ENCODE results near the gene LRFN2.

LRFN2 gene

GRCh38 chr6:40537446-40537845 is 49.7 kb downstream of the LRFN2 start:
- no peak for DNase-seq (ENCODE audit: low read depth, low spot score)
- Histone ChIP-seq H3K27me3 (ENCODE audit: control insufficient read depth, insufficient read depth, low read length) (no peaks in the 10 kb centered on the region), H3K36me3 (ENCODE audit: control insufficient read depth, insufficient read depth, low read length) (no peaks in the 10 kb centered on the region), H3K27ac (ENCODE audit: low read length) (no peak overlapping the region), H3K4me3 (ENCODE audit: low read length) (no peak overlapping the region), H3K9me3 (ENCODE audit: control insufficient read depth, insufficient read depth, low read length) (no peaks in the 10 kb centered on the region), H3K4me1 (ENCODE audit: control insufficient read depth, insufficient read depth, low read length) (peaks cover 1% of the 10 kb centered on the region)
- WGBS (ENCODE audit: insufficient coverage, insufficient read length): no CpG with 5 or more reads among the region's 5 CpGs

GRCh38 chr6:40536442-40536841 is 50.7 kb downstream of the LRFN2 start:
- Histone ChIP-seq H3K4me1 (ENCODE audit: control insufficient read depth, insufficient read depth, low read length) (no peaks in the 10 kb centered on the region; the same call in 1 of the 2 replicates), H3K27me3 (ENCODE audit: control insufficient read depth, insufficient read depth, low read length) (no peaks in the 10 kb centered on the region), H3K27ac (ENCODE audit: low read length) (no peak overlapping the region), H3K4me3 (ENCODE audit: low read length) (no peak overlapping the region), H3K9me3 (ENCODE audit: control insufficient read depth, insufficient read depth, low read length) (no peaks in the 10 kb centered on the region), H3K36me3 (ENCODE audit: control insufficient read depth, insufficient read depth, low read length) (no peaks in the 10 kb centered on the region)
- WGBS (ENCODE audit: insufficient coverage, insufficient read length): no CpG with 5 or more reads among the region's 3 CpGs
- peak; percentile 45 for DNase-seq (ENCODE audit: low read depth, low spot score)

- H3K9me3 ChIP-seq (ENCODE audit: control insufficient read depth, insufficient read depth, low read length): no peaks in the 10 kb centered on the region
- no peak for DNase-seq (ENCODE audit: low read depth, low spot score)
- no peaks in the 10 kb centered on the region for H3K27me3 ChIP-seq (ENCODE audit: control insufficient read depth, insufficient read depth, low read length)
- no peak overlapping the region for H3K27ac ChIP-seq (ENCODE audit: low read length)
- H3K4me1 ChIP-seq (ENCODE audit: control insufficient read depth, insufficient read depth, low read length): no peaks in the 10 kb centered on the region; the same call in 1 of the 2 replicates
- no peak overlapping the region for H3K4me3 ChIP-seq (ENCODE audit: low read length)
- WGBS (ENCODE audit: insufficient coverage, insufficient read length): no CpG with 5 or more reads among the region's 7 CpGs
- H3K36me3 ChIP-seq (ENCODE audit: control insufficient read depth, insufficient read depth, low read length): no peaks in the 10 kb centered on the region
These were observed 51.3 kb downstream of the LRFN2 start for GRCh38 chr6:40535819-40536380.

- no peaks in the 10 kb centered on the region for H3K36me3 ChIP-seq (ENCODE audit: control insufficient read depth, insufficient read depth, low read length)
- H3K27ac ChIP-seq (ENCODE audit: low read length): no peak overlapping the region
- WGBS (ENCODE audit: insufficient coverage, insufficient read length): no CpG with 5 or more reads among the region's 3 CpGs
- H3K27me3 ChIP-seq (ENCODE audit: control insufficient read depth, insufficient read depth, low read length): no peaks in the 10 kb centered on the region
- no peaks in the 10 kb centered on the region for H3K9me3 ChIP-seq (ENCODE audit: control insufficient read depth, insufficient read depth, low read length)
- DNase-seq (ENCODE audit: low read depth, low spot score): no peak
- H3K4me1 ChIP-seq (ENCODE audit: control insufficient read depth, insufficient read depth, low read length): no peaks in the 10 kb centered on the region; the same call in 1 of the 2 replicates
- H3K4me3 ChIP-seq (ENCODE audit: low read length): no peak overlapping the region
These were observed 51.9 kb downstream of the LRFN2 start for GRCh38 chr6:40535110-40535818.

GRCh38 chr6:40532349-40533000 is 54.7 kb downstream of the LRFN2 start:
- H3K27me3 ChIP-seq (ENCODE audit: control insufficient read depth, insufficient read depth, low read length): no peaks in the 10 kb centered on the region
- no CpG with 5 or more reads among the region's 7 CpGs for WGBS (ENCODE audit: insufficient coverage, insufficient read length)
- no peak overlapping the region for H3K27ac ChIP-seq (ENCODE audit: low read length)
- DNase-seq (ENCODE audit: low read depth, low spot score): no peak
- H3K4me1 ChIP-seq (ENCODE audit: control insufficient read depth, insufficient read depth, low read length): no peaks in the 10 kb centered on the region
- no peak overlapping the region for H3K4me3 ChIP-seq (ENCODE audit: low read length)
- H3K9me3 ChIP-seq (ENCODE audit: control insufficient read depth, insufficient read depth, low read length): no peaks in the 10 kb centered on the region
- H3K36me3 ChIP-seq (ENCODE audit: control insufficient read depth, insufficient read depth, low read length): no peaks in the 10 kb centered on the region

GRCh38 chr6:40529919-40530318 is 57.2 kb downstream of the LRFN2 start:
- H3K4me1 ChIP-seq (ENCODE audit: control insufficient read depth, insufficient read depth, low read length): no peaks in the 10 kb centered on the region; the same call in 1 of the 2 replicates
- WGBS (ENCODE audit: insufficient coverage, insufficient read length): no CpG with 5 or more reads among the region's 5 CpGs
- no peak overlapping the region for H3K27ac ChIP-seq (ENCODE audit: low read length)
- no peaks in the 10 kb centered on the region for H3K27me3 ChIP-seq (ENCODE audit: control insufficient read depth, insufficient read depth, low read length)
- DNase-seq (ENCODE audit: low read depth, low spot score): no peak
- H3K36me3 ChIP-seq (ENCODE audit: control insufficient read depth, insufficient read depth, low read length): no peaks in the 10 kb centered on the region
- no peaks in the 10 kb centered on the region for H3K9me3 ChIP-seq (ENCODE audit: control insufficient read depth, insufficient read depth, low read length)
- H3K4me3 ChIP-seq (ENCODE audit: low read length): no peak overlapping the region

- DNase-seq (ENCODE audit: low read depth, low spot score): no peak
- no CpG with 5 or more reads among the region's 4 CpGs for WGBS (ENCODE audit: insufficient coverage, insufficient read length)
- Histone ChIP-seq H3K36me3 (ENCODE audit: control insufficient read depth, insufficient read depth, low read length) (no peaks in the 10 kb centered on the region), H3K27ac (ENCODE audit: low read length) (no peak overlapping the region), H3K27me3 (ENCODE audit: control insufficient read depth, insufficient read depth, low read length) (no peaks in the 10 kb centered on the region), H3K4me1 (ENCODE audit: control insufficient read depth, insufficient read depth, low read length) (peaks cover 5% of the 10 kb centered on the region; the same call in 1 of the 2 replicates), H3K9me3 (ENCODE audit: control insufficient read depth, insufficient read depth, low read length) (no peaks in the 10 kb centered on the region), H3K4me3 (ENCODE audit: low read length) (no peak overlapping the region)
These were observed 58.1 kb downstream of the LRFN2 start for GRCh38 chr6:40529040-40529439.

GRCh38 chr6:40528051-40528450 is 59.1 kb downstream of the LRFN2 start:
- no peaks in the 10 kb centered on the region for H3K9me3 ChIP-seq (ENCODE audit: control insufficient read depth, insufficient read depth, low read length)
- H3K4me3 ChIP-seq (ENCODE audit: low read length): no peak overlapping the region
- DNase-seq (ENCODE audit: low read depth, low spot score): no peak
- no peaks in the 10 kb centered on the region for H3K36me3 ChIP-seq (ENCODE audit: control insufficient read depth, insufficient read depth, low read length)
- no peak overlapping the region for H3K27ac ChIP-seq (ENCODE audit: low read length)
- H3K27me3 ChIP-seq (ENCODE audit: control insufficient read depth, insufficient read depth, low read length): no peaks in the 10 kb centered on the region
- H3K4me1 ChIP-seq (ENCODE audit: control insufficient read depth, insufficient read depth, low read length): peaks cover 7% of the 10 kb centered on the region
- WGBS (ENCODE audit: insufficient coverage, insufficient read length): no CpG with 5 or more reads among the region's 5 CpGs

- Histone ChIP-seq H3K9me3 (ENCODE audit: control insufficient read depth, insufficient read depth, low read length) (no peaks in the 10 kb centered on the region), H3K36me3 (ENCODE audit: control insufficient read depth, insufficient read depth, low read length) (no peaks in the 10 kb centered on the region), H3K4me1 (ENCODE audit: control insufficient read depth, insufficient read depth, low read length) (peaks cover 7% of the 10 kb centered on the region), H3K27ac (ENCODE audit: low read length) (no peak overlapping the region), H3K27me3 (ENCODE audit: control insufficient read depth, insufficient read depth, low read length) (no peaks in the 10 kb centered on the region), H3K4me3 (ENCODE audit: low read length) (no peak overlapping the region)
- DNase-seq (ENCODE audit: low read depth, low spot score): no peak
- no CpG with 5 or more reads among the region's 6 CpGs for WGBS (ENCODE audit: insufficient coverage, insufficient read length)
These were observed 61.1 kb downstream of the LRFN2 start for GRCh38 chr6:40526036-40526435.

GRCh38 chr6:40524797-40525585 is 62.2 kb downstream of the LRFN2 start:
- no peak for DNase-seq (ENCODE audit: low read depth, low spot score)
- WGBS (ENCODE audit: insufficient coverage, insufficient read length): no CpG with 5 or more reads among the region's 6 CpGs
- Histone ChIP-seq H3K4me1 (ENCODE audit: control insufficient read depth, insufficient read depth, low read length) (peaks cover 7% of the 10 kb centered on the region), H3K27ac (ENCODE audit: low read length) (no peak overlapping the region), H3K4me3 (ENCODE audit: low read length) (no peak overlapping the region), H3K36me3 (ENCODE audit: control insufficient read depth, insufficient read depth, low read length) (no peaks in the 10 kb centered on the region), H3K27me3 (ENCODE audit: control insufficient read depth, insufficient read depth, low read length) (no peaks in the 10 kb centered on the region), H3K9me3 (ENCODE audit: control insufficient read depth, insufficient read depth, low read length) (no peaks in the 10 kb centered on the region)

All from iPS DF 6.9 (cell line).